ENCODE measurements around the gene SECISBP2.
"Not testable (repeated sequence)": the region's sequence is repeated elsewhere in the genome, so short reads cannot be mapped to it uniquely, and the experiment has no call there.

The SECISBP2 gene

GRCh38 chr9:89330513-89330912 lies 12.2 kb downstream of the SECISBP2 start:
- no peak for TF ChIP-seq CTCF (IDR thresholded peaks at IDR 0.05)
- Histone ChIP-seq H3K27me3 (no peaks in the 10 kb centered on the region), H3K4me1 (ENCODE audit: control insufficient read depth in 1 of 2, insufficient read depth in 1 of 2, low read depth in 1 of 2, low read length in 1 of 2) (no peaks in the 10 kb centered on the region), H3K27ac (no peak overlapping the region), H3K9me3 (no peaks in the 10 kb centered on the region), H3K4me3 (ENCODE audit: low read depth in 1 of 2, low read length in 1 of 2) (no peak overlapping the region), H3K36me3 (peaks cover 97% of the 10 kb centered on the region)

DNA sequence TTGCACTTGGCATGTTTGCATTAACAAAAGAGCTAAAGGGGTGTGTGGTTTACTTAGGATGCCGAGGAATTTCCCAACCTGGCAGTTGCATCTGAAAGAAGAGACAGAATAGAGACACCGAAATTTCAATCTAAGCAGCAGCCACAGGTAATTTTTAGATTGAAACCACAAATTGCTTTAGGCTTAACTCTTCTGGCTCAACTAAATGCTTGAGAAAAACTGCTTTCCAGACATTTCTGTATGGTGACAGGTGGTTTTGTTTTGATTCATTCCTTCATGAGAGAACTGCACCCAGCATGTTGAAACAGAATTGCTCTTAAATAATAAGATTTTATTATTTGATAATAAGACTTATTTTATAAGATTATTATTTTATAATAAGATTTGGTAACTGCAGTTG lies 21.5 kb downstream of the SECISBP2 start:
- Histone ChIP-seq H3K27me3 (no peaks in the 10 kb centered on the region), H3K27ac (no peak overlapping the region), H3K9me3 (no peaks in the 10 kb centered on the region), H3K4me1 (ENCODE audit: control insufficient read depth in 1 of 2, insufficient read depth in 1 of 2, low read depth in 1 of 2, low read length in 1 of 2) (no peaks in the 10 kb centered on the region), H3K36me3 (peaks cover 89% of the 10 kb centered on the region), H3K4me3 (ENCODE audit: low read depth in 1 of 2, low read length in 1 of 2) (no peak overlapping the region)
- TF ChIP-seq CTCF (IDR thresholded peaks at IDR 0.05), result no peak

GRCh38 chr9:89340332-89340731 lies 22.0 kb downstream of the SECISBP2 start:
- peaks cover 89% of the 10 kb centered on the region for H3K36me3 ChIP-seq
- H3K4me3 ChIP-seq (ENCODE audit: low read depth in 1 of 2, low read length in 1 of 2), result no peak overlapping the region
- H3K4me1 ChIP-seq (ENCODE audit: control insufficient read depth in 1 of 2, insufficient read depth in 1 of 2, low read depth in 1 of 2, low read length in 1 of 2), result no peaks in the 10 kb centered on the region
- no peaks in the 10 kb centered on the region for H3K27me3 ChIP-seq
- no peaks in the 10 kb centered on the region for H3K9me3 ChIP-seq
- no peak for TF ChIP-seq CTCF (IDR thresholded peaks at IDR 0.05)
- no peak overlapping the region for H3K27ac ChIP-seq

DNA sequence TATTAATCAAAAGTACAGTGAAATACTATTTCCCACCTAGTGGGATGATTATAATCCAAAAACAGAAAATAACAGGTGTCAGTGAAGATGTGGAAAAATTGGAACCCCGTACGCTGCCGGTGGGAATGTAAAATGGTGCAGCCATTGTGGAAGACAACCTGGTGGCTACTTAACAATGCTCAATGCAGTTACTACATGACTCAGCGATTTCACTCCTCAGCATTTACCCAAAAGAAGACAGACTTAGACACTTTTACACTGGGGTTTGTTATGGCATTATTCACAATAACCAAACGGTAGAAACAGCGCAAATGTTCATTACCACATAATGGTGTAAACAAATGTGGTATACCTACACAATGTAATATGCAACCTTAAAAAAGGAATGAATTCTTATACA lies 23.9 kb downstream of the SECISBP2 start:
- Histone ChIP-seq H3K4me3 (ENCODE audit: low read depth in 1 of 2, low read length in 1 of 2) (no peak overlapping the region), H3K27me3 (no peaks in the 10 kb centered on the region), H3K36me3 (peaks cover 92% of the 10 kb centered on the region), H3K4me1 (ENCODE audit: control insufficient read depth in 1 of 2, insufficient read depth in 1 of 2, low read depth in 1 of 2, low read length in 1 of 2) (no peaks in the 10 kb centered on the region), H3K9me3 (no peaks in the 10 kb centered on the region), H3K27ac (no peak overlapping the region)
- TF ChIP-seq CTCF (IDR thresholded peaks at IDR 0.05), result no peak

GRCh38 chr9:89342948-89343347 lies 24.6 kb downstream of the SECISBP2 start:
- H3K4me3 ChIP-seq (ENCODE audit: low read depth in 1 of 2, low read length in 1 of 2), result no peak overlapping the region
- H3K9me3 ChIP-seq, result no peaks in the 10 kb centered on the region
- H3K4me1 ChIP-seq (ENCODE audit: control insufficient read depth in 1 of 2, insufficient read depth in 1 of 2, low read depth in 1 of 2, low read length in 1 of 2), result no peaks in the 10 kb centered on the region
- no peak for TF ChIP-seq CTCF (IDR thresholded peaks at IDR 0.05)
- H3K27me3 ChIP-seq, result no peaks in the 10 kb centered on the region
- no peak overlapping the region for H3K27ac ChIP-seq
- peaks cover 91% of the 10 kb centered on the region for H3K36me3 ChIP-seq

DNA sequence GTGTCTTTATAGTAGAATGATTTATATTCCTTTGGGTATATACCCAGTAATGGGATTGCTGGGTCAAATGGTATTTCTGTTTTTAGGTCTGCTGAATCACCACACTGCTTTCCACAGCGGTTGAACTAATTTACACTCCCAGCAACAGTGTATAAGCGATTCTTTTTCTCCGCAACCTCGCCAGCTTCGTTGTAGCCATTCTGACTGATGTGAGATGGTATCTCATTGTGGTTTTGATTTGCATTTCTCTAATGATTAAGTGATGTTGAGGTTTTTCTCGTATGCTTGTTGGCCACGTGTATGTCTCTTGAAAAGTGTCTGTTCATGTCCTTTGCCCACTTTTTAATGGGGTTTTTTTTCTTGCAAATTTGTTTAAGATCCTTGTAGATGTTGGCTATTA lies 25.5 kb downstream of the SECISBP2 start:
- not testable (repeated sequence) for H3K9me3 ChIP-seq; H3K4me1 ChIP-seq (ENCODE audit: control insufficient read depth in 1 of 2, insufficient read depth in 1 of 2, low read depth in 1 of 2, low read length in 1 of 2); H3K27me3 ChIP-seq; H3K4me3 ChIP-seq (ENCODE audit: low read depth in 1 of 2, low read length in 1 of 2); H3K27ac ChIP-seq
- peaks cover 93% of the 10 kb centered on the region for H3K36me3 ChIP-seq
